Endometrial microvascular endothelial cells (primary cell): Measurements from ENCODE around the gene DNAJA2. TPM values are rescaled to one million over a fixed set of nuclear protein-coding genes. Genes with fewer than 3 reads are reported as not detected.

ENCODE experiments used
- in situ Hi-C: cut with HindIII; loops from 2 replicates; pipeline ENCODE4 v1.10.0; 2017; ENCODE audit warnings: low sequenced_read_pairs, low pct_unique_long_range_greater_than_20kb; ENCODE audit errors: inconsistent ontology term
- total RNA-seq: library from RNA; depleted of rRNA; stranded (reverse); fragments of >200 nt; gene quantifications from one replicate; pipeline ENCODE4 v1.2.3, GENCODE V29; 2015; ENCODE audit errors: inconsistent ontology term

Gene DNAJA2
- total RNA-seq, 1 donor from 2014 or later = 60.7 TPM

DNA sequence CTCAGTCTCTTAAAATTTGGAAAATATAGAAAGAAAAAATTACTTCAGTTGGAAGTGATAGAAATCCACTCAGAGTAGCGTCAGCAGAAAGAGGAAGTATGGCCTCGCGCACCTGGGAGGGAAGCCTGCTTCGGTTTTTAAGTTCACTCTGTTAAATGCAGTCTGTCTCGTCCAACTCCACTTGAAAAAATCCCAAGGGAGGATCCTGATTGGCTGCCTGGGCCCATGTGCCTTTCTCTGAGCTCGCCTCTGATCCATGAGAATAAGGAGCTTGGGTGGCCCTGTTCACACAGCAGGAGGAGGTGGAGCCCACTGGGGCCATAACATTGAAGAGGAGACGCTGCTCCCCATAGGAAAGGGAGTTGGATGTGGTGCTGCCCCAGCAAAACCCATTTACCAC is 40.7 kb downstream of the DNAJA2 start:
- in situ Hi-C loops = no loop called here

DNA sequence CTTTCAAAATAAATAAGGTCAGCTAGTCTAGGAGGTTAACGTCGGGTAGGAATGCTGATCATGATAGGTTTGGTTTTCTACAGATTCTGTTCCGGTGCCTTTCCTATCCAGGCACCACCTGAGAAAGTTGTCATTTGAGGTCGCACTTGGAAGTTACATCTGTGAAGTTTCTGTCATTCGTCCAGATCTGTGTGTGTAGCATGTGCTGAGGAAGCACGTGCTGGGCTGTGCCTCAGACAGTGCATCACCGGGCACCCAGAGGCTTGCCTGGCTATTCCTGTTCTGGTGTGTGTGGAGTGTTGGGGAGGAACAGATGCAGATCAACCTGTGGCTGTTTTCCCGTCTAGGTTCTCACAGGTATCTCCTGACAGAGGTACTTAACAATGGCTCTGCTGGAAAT is 42.6 kb downstream of the DNAJA2 start:
- in situ Hi-C loops = no loop called here

DNA sequence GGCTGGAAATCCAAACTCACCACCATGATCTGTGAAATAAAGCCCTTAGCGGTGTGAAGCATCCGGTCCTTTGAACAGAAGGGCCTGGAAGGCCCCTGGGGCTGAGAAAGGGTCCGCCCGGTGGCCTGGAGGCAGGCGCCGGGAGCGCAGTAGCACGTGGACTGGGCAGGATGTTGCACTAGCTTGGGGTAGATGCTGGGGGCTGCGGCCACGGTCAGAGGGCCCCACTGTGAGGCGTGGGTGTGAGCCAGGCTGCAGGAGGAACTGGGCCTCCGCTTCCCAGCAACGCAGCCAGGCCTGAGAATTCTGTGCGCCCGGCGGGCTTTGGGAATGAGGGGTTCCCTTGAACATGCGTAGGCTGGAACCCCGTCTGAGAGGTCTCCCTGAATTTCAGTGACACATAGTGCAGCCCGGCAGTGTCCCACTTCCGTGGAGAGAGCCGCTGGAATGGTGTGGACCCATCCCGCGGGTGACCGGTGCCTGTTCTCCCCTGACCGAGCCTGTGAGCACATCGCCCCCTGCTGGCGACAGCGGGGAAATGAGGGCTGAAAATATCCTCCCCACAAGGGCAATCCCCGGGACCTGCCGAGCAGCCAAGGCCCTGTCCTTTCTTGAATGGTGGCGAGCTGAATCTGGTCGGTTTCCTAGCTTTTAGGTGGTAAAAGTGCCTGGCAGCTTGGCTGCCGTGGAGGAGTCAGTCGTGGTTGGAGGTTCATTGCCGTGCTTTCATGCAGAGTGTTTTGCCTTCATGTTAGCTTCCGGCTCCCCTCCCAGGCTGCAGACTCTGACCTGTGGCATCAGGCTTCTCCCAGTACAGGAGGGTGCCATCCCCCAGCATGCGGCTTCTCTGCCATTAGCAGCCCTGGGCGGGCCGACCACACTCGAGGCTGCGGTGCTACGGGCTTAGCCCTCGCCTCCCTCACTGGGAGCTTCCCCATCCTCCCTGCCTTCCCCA is 43.8 kb downstream of the DNAJA2 start:
- in situ Hi-C loops = no loop called here

DNA sequence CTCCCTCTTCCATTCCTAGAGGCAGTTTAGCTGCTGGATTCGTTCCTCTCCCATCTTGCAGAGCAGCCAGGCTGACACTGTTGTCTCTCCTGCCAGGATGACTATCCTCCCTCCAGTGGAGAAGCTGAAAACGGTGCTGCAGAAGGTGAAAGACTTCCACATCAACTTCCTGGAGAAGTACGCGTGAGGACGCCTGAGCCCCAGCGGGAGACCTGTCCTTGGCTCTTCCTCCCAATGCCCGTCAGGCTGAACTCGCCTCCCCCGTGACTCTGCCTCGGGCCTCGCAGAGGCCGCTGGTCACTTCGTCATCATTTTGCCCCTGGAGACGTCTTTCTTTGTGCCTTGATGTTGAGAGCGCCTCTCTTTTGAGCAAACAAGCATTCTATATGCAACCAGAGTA is 44.7 kb downstream of the DNAJA2 start:
- in situ Hi-C loops = no loop called here

DNA sequence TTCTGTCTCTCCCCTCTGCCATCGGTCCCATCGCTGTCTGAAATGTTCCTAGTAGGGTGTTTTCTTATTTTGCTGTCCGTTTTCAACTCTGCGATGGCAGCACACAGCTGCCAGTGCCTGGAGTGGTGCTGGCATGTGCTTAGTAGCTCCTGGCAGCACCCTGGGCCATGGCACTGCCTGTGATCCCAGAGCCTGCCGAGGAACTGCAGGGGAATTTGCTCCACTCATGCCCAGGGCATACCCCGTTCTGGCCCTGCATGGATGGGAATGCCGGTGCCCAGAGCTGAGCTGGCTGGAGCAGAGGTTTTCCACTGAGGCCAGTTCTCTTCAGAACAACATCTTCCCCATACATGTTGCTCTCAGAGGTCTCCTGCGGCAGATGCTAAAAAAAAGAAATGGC is 46.2 kb downstream of the DNAJA2 start:
- in situ Hi-C loops = no loop called here

DNA sequence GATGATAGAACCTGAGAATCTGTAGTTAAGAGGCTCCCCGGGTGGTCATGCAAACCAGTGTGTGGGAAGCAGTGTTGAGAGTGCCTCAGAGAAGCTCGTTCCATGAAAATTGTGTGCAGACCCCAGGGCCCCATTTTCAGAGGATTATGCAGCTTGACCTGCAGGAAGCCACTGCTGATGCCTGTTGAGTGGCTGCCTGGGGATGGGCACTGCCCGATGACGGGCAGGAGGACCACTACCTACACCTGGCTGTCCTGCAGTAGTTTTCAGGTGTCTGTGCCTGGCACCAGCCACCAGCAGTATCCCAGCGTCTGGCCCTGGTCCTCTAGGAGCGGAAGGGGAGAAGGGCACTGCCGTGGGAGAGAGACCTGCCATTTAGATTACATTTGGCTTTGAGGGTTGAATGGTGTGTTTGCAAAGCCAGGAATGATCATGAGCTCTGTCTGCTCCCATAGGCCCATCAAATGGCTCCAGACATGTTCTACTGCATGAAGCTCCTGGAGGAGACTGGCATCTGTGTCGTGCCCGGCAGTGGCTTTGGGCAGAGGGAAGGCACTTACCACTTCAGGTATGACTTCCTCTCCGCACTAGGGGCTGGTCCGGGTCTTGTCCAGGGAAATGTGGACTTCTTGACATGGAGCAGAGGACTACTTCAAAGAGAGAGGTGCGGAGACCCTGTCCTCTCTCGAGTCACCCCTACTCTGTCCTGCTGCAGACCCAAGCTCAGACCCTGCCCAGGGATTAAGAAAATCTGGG is 46.8 kb downstream of the DNAJA2 start:
- in situ Hi-C loops = no loop called here

DNA sequence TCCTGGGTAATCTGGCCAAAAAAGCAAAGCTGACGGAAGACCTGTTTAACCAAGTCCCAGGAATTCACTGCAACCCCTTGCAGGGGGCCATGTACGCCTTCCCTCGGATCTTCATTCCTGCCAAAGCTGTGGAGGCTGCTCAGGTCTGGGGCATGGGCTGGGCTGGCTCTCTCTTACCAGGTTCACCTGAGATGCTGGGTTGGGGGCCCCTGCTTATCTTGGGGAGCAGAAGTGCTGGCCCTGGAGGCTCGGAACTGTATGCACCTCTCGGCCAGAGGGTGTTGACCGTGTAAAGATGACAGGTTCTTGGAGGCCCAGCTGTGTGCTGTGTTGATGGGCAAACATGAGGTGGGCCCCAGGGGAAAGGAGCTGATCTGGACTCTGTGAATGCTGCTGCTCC is 49.1 kb downstream of the DNAJA2 start:
- in situ Hi-C loops = no loop called here

DNA sequence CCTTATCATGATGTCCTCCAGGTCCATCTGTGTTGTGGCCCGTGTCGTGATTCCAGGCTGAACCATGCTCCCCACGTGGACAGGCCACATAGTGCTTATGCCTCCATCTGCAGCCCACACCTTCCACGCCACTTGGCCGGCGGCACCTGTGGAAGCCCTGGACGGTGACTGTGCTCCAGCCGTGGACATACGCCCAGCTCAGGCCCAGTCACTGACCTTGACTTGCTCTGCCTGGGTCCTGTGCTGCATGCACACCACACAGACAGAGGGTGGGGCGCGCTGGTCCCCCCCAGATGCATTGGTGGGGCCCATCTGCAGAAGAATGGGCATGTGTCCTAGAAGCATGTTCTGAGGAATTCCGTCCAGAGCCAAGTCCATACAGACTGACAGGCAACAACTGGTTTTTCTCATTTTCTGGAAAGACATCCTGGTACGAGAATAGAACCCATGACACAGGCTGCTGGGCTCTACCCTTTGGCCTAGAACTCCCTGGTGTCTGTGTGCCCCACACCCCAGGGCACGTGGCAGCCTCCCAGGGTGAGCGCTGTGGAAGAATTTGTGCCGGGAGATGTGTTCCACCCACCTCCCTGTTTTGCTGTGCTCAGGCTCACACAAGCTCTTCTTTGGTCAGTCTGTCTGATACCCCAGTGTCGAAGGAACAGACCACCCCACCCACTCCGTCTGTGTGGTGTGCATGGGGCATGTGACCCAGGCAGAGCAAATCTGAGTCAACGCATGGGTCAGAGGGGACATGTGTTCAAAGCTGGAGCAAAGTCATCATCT is 49.8 kb downstream of the DNAJA2 start:
- in situ Hi-C loops = no loop called here

DNA sequence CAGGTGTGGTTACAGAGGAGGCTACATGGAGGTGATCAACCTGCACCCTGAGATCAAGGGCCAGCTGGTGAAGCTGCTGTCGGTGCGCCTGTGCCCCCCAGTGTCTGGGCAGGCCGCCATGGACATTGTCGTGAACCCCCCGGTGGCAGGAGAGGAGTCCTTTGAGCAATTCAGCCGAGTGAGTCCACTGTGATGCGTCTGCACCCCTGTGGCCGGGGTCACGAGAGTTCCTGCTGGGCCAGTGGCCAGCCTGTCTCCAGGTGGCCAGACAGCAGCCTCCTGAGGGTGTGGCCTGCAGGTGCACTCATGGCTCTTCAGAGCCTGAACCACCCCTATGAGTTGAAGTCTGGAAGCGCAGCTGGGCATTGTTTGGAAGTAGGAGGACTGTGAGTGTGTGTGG is 51.2 kb downstream of the DNAJA2 start:
- in situ Hi-C loops = no loop called here

DNA sequence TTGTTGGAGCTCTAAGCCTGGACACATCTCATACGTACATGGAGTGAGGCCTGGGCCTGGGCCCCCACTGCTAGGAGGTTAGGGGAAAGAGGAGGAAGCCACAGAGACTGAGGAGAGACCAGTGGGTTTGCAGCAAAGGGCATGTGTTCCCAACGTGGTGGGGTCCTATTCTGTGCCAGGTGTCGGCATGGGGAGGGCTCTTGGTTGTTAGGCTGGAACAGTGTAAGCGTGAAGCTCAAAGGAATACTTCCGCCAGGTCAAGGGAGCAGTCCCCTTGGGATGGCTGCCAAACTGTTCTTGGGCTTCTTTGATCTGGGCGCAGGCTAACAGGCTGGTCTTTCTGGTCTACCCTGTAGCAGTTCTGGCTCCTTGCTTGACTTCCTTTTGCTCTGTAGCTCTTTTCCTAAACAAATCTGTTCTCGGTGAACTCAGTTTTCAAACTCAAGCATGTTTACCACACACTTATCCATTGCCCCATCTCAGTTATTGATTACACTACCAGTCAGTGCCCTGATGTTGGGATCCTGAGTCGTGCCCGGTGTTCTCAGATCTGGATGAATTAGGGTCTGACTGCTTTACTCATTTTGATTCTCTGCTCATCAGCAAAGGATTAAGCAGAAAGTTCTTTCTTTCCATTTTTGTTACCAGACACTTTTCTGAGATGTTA is 52.9 kb downstream of the DNAJA2 start:
- in situ Hi-C loops = no loop called here

DNA sequence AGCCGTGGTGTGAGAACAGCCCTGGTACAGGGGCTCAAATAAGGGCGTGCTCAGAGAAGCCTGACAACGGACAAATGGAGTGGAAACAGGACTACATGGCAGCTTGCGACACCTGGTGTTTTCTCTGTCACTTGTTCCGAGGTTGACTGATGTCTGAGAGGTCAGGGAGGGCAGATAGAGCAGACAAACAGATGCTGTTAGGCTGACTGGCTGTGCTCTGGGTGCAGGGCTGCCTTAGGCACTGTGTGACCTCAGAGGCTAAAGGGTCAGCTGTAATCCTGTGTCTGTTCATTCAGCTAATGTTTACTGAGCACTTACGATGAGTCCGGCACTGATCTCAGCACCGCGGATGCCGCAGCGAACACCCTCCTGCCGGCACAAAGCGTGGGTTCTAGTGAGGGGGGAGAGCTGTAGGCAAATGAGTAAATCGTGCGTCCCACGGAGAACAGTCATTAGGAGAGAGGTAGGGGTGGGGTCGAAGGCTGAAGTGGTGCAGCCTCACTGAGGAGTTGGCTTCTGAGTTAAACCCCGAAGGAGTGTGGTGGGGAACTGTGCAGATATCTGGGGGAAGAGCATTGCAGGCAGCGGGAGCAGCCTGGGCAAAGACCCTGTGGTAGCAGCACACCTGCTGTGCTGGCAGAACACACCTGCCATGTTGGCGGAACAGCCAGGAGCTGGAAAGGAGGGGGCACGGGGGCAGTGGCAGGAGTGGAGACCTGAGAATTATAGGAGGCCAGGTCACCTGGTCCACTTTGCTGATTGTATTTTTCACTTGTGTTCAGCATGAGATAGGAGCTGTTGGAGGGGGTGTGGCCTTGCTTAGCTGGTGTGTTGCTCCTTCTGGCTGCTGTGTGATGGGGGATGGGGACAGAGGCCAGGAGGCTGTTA is 54.3 kb downstream of the DNAJA2 start:
- in situ Hi-C loops = no loop called here

DNA sequence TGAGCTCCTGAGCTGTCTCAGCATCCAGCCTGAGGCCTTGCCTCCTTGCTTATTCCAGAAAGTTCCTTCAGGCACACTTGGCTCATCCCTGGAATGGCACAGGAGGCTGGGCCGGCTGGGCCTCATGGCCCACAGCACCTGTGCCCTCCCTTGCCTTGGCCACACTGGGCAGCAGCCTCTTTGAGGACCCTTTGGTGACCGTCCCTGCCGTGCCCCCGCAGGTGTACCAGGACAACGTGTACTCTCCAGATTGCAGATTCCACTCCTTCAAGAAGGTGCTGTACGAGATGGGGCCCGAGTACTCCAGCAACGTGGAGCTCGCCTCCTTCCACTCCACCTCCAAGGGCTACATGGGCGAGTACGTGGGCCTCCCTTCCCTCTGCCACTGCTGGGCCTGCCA is 55.1 kb downstream of the DNAJA2 start:
- in situ Hi-C loops = no loop called here

DNA sequence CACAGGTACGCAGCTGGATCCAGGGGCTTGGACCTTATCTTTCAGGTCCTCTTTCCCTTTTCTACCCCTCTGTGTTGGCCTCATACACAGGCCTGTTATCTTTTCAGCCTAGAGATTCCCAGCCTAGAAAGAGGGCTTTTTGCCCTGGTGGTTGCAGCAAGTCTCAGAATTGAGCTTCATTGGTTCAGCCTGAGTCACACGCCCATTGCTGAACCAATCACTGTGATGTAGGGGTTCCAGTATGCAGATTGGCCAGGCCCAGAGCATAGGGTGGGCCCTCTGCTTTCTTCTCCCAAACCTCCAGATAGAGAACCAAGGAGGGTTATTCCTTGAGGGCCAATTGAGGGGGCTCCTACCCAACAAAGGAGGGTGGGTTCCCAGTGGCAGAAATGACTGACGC is 56.5 kb downstream of the DNAJA2 start:
- in situ Hi-C loops = no loop called here

DNA sequence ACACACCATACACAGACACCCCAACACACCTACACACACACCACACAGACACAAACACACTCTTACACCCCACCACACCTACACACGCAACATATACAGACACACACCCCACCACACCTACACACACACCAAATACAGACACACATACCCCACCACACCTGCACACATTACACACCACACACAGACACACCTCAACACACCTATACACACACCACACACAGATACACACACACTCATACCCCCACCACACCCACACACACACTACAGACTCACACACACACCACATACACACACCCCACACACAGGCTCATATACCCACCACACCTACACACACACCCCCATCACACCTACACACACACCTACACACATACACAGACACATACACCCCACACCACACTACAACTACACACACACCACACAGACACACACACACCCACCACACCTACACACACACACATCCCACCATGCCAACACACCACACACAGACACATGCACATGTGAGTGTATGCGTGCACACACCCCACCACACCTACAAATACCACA is 57.9 kb downstream of the DNAJA2 start:
- in situ Hi-C loops = no loop called here

DNA sequence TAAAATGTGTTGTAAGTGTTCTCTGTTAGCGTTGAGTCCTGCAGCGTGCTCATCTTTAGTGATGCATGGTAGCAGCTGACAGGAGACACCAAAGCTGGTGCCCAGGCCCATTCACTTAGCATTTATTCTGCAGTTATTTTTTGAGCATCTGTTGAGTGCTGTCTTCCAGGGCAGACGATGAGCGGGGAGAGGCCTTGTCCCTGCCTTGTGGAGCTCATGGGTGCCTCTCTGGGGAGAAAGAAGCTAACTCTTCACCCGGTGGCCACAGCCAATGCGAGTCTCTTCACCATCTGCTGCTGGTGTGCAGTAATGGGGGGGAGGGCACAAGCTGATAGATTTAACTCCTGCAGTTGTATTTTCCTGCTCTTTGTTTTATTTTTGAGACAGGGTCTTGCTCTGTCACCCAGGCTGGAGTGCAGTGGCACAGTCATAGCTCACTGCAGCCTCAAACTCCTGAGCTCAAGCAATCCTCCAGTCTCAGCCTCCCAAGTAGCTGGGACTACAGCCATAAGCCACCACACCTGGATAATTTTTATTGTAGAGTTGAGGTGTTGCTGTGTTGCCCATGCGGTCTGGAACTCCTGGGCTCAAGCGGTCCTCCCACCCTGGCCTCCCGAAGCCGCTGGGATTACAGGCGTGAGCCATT is 58.8 kb downstream of the DNAJA2 start:
- in situ Hi-C loops = no loop called here

DNA sequence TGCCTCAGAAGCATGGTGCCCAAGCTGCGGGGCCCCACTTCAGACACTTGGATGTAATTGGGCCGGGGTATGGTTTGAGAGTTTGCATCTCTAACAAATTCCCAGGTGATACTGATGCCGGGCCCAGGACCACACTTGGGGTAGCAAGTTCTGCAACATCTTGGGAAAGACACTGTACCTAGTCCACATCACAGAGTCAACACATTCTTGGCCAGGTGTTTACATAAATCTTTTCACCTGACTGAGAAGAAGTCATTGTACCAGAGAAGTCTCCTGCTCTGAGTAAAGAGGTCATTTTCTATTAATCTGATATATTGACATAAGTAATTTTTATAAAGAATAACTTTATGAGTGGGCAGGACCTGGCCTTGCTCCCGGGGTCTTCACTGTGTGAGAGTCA is 61.8 kb downstream of the DNAJA2 start:
- in situ Hi-C loops = no loop called here

DNA sequence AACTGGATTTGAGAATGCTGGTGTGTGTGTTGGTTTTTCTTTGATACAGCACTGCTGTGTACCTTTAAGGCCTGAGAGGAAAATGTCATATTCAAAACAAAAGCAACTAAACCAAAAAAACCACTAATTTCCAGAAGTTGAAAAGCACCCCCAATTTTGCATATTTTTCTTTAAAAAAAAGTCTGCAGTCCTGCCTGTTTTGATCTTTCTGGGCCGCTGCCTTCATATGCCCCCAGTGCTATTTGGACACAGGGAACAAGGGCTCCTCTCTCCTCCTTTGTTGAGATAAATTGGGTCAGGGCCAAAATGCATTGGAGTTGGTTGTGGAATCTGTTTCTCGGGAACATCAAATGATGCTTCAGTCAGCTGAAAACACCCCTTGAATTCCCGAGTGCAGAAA is 62.4 kb downstream of the DNAJA2 start:
- in situ Hi-C loops = no loop called here
